NCI-H2171 treated with DMSO at 0.1 percent for 48 hours (cell line): ENCODE measurements around the gene SYNGAP1.

ENCODE experiments used
- DNase-seq: peaks from one replicate; lab custom pipeline; 2025; lab: John Stamatoyannopoulos, UW

Gene SYNGAP1

DNA sequence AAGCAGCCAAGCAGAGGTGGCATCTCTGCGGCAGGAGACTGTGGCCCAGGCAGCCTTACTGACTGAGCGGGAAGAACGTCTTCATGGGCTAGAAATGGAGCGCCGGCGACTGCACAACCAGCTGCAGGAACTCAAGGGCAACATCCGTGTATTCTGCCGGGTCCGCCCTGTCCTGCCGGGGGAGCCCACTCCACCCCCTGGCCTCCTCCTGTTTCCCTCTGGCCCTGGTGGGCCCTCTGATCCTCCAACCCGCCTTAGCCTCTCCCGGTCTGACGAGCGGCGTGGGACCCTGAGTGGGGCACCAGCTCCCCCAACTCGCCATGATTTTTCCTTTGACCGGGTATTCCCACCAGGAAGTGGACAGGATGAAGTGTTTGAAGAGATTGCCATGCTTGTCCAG is 15.0 kb upstream of the SYNGAP1 start:
- no peak for DNase-seq

DNA sequence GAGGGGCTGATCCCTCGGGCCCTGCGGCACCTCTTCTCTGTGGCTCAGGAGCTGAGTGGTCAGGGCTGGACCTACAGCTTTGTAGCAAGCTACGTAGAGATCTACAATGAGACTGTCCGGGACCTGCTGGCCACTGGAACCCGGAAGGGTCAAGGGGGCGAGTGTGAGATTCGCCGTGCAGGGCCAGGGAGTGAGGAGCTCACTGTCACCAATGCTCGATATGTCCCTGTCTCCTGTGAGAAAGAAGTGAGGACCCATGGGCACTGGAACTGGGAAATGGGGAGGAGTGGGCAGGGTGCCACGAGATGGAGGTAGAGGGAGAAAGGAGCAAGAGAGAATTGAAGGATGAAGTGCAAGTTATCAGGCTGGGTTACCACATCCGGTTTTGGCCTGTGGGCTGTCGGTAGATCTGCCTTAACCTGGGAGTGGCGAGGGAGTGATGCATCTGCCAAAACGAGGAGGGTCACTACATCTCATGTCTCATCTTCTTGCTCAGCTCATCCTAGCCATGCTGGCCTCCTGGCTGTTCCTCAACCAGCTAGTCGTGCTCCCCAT is 14.4 kb upstream of the SYNGAP1 start:
- DNase-seq = no peak

- DNase-seq = no peak
These were observed 13.7 kb upstream of the SYNGAP1 start for GRCh38 chr6:33406126-33406525.

GRCh38 chr6:33407132-33407718 is 12.6 kb upstream of the SYNGAP1 start:
- DNase-seq = no peak

DNA sequence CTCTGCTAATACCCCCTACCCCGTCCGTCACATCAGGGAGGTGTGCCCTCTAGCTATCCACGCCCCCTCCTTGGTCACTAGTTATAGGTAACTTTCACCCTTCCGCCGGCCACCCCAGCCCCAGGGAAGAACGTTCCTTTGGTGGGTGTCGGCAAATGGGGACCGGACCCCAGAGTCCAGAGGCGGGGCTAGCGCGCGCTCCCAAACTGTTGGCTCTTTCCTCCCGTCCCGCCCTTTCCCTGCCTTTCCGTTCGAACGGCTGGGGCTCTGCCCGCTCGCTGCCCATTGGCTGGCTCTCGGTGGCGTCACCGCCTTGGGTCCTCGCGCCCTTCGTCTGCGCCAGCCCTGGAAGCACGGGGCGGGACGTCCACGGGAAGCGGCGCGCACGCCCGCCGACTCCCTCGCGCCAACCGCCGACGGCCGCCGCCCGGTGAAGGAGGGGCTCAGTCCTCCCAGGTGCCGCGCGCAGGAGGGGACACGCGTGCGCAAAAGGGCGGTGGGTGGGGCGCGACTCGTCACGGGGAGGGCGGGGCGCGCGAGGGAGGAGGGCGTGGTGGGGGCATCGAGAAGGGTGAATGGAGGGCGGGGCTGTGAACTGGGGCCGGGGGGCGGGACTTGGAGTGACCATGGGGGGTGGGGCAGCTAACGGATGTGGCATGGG is 9.7 kb upstream of the SYNGAP1 start:
- peak; percentile 94 for DNase-seq

- peak; percentile 70 for DNase-seq
These were observed 8.9 kb upstream of the SYNGAP1 start, which contains the start of gene PHF1 for GRCh38 chr6:33410711-33411631. PHF1 (plus strand) TSS chr6:33411014; CDS start chr6:33412264, 1,250 bp downstream.

GRCh38 chr6:33411632-33412005 is 8.2 kb upstream of the SYNGAP1 start:
- DNase-seq = no peak

DNA sequence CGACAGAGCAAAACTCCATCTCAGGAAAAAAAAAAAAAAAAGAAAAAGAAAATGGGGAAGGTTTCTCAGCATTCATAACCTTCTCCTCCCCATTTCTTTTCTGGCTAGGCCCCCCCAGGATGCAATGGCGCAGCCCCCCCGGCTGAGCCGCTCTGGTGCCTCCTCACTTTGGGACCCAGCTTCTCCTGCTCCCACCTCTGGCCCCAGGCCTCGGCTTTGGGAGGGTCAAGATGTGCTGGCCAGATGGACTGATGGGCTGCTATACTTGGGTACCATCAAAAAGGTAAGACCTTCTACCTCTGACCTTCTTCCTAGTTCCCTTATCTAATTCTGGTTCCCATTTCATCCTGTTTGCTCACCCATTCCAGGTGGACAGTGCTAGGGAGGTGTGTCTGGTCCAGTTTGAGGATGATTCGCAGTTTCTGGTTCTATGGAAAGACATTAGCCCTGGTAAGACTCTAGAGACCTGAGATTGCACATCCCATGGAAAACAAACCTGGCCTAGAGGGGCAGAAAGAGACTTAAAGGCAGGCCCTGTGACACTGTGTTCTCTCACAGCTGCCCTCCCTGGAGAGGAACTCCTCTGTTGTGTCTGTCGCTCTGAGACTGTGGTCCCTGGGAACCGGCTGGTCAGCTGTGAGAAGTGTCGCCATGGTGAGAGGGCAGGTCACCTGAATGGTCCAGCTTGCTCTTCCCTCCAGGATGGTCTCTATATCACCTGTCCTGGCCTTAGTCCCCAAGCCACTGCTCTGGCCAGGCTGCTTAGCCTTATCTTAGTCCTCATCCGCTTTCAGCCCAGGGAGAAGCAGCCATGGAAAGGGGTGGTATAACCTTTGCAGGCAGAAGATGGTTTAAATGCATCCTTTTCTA is 7.5 kb upstream of the SYNGAP1 start:
- DNase-seq = no peak

DNA sequence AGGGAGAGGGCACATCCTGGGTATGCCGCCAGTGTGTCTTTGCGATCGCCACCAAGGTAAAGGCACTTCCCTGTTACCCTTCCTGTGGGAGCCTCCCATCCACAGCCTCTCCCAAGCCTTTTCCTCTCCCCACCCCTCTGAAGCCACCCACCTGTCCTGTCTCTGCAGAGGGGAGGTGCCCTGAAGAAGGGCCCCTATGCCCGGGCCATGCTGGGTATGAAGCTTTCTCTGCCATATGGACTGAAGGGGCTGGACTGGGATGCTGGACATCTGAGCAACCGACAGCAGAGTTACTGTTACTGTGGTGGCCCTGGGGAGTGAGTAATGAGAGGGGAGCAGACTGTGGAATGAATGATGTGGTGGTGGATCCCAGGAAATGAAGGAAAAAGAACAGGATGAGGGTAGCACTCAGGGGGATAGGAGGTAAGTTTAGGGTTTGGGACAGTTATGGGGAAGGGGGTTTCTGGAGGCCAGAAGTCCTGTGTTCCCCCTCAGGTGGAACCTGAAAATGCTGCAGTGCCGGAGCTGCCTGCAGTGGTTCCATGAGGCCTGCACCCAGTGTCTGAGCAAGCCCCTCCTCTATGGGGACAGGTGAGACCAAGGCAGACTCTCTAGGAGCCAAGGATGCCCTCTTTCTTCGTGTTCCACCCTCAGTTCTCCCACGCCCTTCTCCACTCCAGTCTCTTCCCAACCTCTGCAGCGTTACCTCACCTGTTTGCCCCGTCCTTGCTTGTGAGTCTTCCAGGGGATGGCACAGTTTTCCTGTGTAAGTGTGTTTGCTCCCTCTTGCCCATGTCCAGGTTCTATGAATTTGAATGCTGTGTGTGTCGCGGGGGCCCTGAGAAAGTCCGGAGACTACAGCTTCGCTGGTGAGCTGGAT is 6.4 kb upstream of the SYNGAP1 start:
- no peak for DNase-seq

- DNase-seq = no peak
These were observed 5.1 kb upstream of the SYNGAP1 start for GRCh38 chr6:33414592-33415271.

DNA sequence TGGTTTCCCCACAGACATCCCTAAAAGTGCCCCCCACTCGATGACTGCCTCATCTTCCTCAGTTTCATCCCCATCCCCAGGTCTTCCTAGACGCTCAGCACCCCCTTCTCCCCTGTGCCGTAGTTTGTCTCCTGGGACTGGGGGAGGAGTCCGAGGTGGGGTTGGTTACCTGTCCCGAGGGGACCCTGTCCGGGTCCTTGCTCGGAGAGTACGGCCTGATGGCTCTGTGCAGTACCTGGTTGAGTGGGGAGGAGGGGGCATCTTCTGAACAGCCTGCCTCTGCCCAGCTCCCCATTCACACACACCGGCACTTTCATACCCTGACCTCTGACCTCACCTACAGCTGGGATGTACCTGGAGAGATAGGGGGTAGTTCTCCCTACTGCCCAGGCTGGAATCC is 4.0 kb upstream of the SYNGAP1 start:
- no peak for DNase-seq

GRCh38 chr6:33416386-33417127 is 3.3 kb upstream of the SYNGAP1 start:
- no peak for DNase-seq

DNA sequence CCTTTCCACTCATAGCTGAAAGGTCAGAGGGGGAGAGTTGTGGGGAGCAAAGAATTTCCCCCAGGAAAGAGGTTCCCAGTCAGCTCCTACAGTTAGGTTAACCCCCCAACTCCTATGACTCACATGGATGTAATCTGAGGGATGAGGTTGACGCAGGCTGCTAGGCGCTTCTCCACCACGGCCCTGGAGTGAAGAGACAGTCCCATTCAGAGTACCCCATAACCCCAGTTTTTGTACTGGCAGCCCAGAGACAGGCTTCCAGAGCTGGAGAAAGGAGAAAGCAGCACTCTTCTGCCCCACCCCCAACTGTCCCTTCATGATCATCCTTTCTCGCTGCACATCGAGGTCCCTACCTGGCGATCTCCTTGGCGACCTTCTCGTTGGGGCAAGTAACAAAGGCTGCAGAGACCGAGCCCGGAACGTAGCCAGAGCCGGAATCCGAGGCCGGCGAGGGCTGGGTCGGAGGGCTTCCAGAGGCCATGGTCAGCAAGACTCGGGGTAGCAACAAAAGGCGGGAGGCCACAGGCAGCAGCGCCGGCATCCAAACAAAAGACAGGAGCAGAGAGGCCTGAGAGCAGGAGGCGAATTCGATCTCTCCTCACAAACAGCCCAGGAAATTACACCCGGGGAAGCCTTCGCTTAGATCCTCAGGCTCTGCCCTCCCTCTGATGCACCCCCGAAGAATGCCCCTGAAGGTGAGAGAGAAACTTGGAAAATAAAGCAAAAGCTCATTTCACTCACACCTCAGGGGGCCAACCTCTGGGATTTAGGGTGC is 2.5 kb upstream of the SYNGAP1 start:
- DNase-seq = peak; percentile 39

DNA sequence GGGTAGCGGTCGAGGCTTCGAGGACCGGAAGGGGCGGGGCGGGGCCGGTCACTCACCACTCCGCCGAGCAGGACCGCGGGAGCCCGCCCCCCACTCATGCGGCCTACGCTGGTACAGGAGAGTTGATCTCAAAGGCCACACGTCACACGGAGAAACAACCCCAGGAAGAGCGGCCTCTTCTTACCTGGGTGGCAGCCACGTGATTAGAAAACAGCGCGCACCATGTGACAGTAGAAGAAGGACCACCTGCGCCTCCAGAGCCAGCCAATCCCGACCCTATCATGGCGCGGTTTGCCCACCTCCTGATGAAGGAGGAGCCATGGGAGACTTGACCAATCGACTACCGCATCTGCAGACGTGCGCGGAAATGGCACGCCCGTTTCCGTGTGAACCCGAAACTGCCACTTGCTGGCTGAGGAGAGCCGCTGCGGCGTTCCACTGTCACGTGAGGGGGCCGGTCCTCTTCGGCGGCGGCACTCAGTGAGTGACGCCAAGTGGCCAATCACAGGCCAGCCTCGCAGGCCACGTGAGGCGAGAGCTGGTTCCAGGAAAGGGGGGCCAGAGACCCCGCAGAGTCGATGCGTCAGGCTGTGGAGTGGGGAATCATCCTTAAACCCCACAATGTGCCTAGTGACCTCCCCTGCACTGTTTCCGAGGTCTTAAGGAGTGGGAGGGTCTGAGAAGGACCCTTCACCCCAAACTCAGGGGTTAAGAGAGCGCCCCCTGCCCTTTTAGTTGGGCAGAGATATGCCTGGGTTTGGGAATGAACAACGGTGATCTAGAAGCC is 1.8 kb upstream of the SYNGAP1 start, which contains the start of gene CUTA:
TSS of gene CUTA (minus strand) at position 205 of the 787 bp plus-strand sequence. CDS start at position 98, 107 bp downstream.
- peak; percentile 100 for DNase-seq

DNA sequence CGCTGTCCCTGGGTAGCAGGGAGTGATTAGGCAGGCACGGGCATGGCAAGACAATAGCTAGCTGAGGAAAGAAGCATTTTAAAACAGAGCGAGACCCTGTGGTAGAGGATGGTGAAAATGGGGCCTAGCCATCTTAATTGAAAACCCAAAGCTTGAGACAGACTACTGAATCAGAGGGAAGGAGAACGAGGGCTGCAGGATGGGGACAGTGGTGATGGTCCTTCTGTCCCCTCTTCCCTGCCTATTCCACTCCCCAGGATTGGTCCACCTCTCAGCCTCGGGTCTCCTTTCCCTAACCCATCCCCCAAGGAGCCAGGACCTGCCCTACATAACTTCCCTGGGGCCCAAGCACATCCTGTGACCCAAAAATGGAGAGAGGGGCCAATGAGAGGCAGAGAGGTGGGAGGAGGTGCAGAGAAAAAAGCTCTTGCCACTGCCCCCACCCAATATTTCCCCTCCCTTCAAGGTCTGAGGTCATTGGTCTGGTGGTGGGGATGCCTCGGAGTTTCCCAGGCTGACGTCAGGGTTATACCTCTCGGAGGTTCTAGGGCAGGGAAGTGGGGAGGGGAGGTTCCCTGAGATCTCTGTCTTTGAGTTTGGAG is 1.1 kb upstream of the SYNGAP1 start:
- DNase-seq = no peak

DNA sequence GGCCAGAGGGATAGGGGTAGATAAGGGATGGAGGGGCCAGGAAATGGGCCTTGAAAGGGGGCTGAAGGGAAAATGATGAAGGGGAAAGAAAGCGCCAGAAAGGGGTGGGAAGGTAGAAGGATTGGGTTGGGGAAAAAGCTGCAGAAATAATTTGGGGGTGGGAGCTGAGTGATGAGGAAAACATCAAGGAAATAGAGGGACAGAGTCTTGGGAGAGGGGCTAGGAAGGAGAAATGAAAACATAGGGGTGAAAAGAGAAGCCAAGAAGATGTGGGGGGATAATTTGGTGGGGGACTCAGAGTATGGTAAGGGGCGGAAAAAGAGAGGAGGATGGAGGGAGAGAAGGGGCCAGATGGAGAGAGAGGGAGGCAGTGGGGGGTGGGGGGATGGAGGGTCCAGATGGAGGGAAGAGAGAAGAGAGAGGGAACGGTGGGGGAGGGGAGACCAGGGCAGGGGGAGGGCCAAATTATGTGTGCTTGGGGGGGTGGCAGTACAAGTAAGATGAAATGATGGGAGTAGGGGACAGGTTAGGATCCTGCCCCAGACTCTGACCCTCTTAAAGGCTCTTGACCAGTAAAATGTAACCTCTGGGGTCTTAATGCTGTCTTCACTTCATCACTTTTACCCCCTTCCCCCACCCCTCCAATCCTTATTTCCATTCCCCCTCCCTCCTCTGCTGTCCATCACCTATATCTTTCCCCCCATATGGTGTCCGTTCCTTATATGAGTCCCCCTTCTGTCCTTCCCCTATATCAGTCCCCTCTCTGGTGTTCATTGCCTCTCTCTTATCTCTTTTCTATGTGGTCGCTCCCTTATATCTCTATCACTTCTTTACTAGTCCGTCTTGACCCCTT is 852 bp downstream of the SYNGAP1 start:
- DNase-seq = peak; percentile 39
